H9 (cell line): ENCODE results near the gene TRRAP. TPM values are rescaled to one million over a fixed set of nuclear protein-coding genes. Genes with fewer than 3 reads are reported as not detected.

Experiments
- DNase-seq: peaks from one replicate; pipeline ENCODE4 v3.0.0-alpha.2; 2017
- H2AFZ ChIP-seq: one replicate; pipeline ENCODE4 v1.6.1; 2013; ENCODE audit warnings: mild to moderate bottlenecking, low read length, control low read depth, moderate library complexity
- H2AK5ac ChIP-seq: 2 replicates; pipeline ENCODE4 v1.6.1; 2013; ENCODE audit warnings: low read length, control low read depth, mixed read lengths; ENCODE audit not compliant: insufficient read length
- H2BK120ac ChIP-seq: one replicate; pipeline ENCODE4 v1.6.1; 2013; ENCODE audit warnings: low read depth, mild to moderate bottlenecking, low read length, control low read depth, inconsistent platforms; ENCODE audit not compliant: poor library complexity, severe bottlenecking
- H2BK12ac ChIP-seq: 2 replicates; pipeline ENCODE4 v1.6.1; 2013; ENCODE audit warnings: low read length, control low read depth, mixed read lengths, low read depth; ENCODE audit not compliant: insufficient read length
- H2BK15ac ChIP-seq: 2 replicates; pipeline ENCODE4 v1.6.1; 2013; ENCODE audit warnings: low read depth, low read length, control low read depth
- H2BK20ac ChIP-seq: one replicate; pipeline ENCODE4 v1.6.1; 2013; ENCODE audit warnings: low read depth, mild to moderate bottlenecking, low read length, control low read depth, inconsistent platforms; ENCODE audit not compliant: poor library complexity, severe bottlenecking
- H2BK5ac ChIP-seq: 2 replicates; pipeline ENCODE4 v1.6.1; 2013; ENCODE audit warnings: low read length, control low read depth, mixed read lengths; ENCODE audit not compliant: insufficient read length
- H3K14ac ChIP-seq: 2 replicates; pipeline ENCODE4 v1.6.1; 2013; ENCODE audit warnings: low read length, control low read depth; ENCODE audit not compliant: insufficient read depth
- H3K18ac ChIP-seq: 2 replicates; pipeline ENCODE4 v1.6.1; 2013; ENCODE audit warnings: low read depth, mild to moderate bottlenecking, mixed read lengths, low read length, control low read depth; ENCODE audit not compliant: insufficient read length
- H3K23ac ChIP-seq: 2 replicates; pipeline ENCODE4 v1.6.1; 2013; ENCODE audit warnings: low read length, control low read depth, mixed read lengths, low read depth; ENCODE audit not compliant: insufficient read length
- H3K23me2 ChIP-seq: 2 replicates; pipeline ENCODE4 v1.6.1; 2013; ENCODE audit warnings: low read depth, mild to moderate bottlenecking, mixed read lengths, low read length, control low read depth; ENCODE audit not compliant: insufficient read length, poor library complexity, severe bottlenecking
- H3K27ac ChIP-seq: 2 replicates; pipeline ENCODE4 v1.5.1; 2013; ENCODE audit warnings: low read length, control low read depth, mixed read lengths, low read depth; ENCODE audit not compliant: insufficient read length
- H3K27me3 ChIP-seq: 2 replicates; pipeline ENCODE4 v1.6.1; 2013; ENCODE audit warnings: low read length, control low read depth, inconsistent platforms; ENCODE audit not compliant: insufficient read depth
- H3K4ac ChIP-seq: 2 replicates; pipeline ENCODE4 v1.6.1; 2013; ENCODE audit warnings: low read depth, mild to moderate bottlenecking, control low read depth, inconsistent platforms, low read length, moderate library complexity
- H3K4me1 ChIP-seq: 2 replicates; pipeline ENCODE4 v1.6.1; 2013; ENCODE audit warnings: low read length, control low read depth, inconsistent platforms; ENCODE audit not compliant: insufficient read depth
- H3K4me2 ChIP-seq: 2 replicates; pipeline ENCODE4 v1.6.1; 2013; ENCODE audit warnings: low read length, control low read depth, mixed read lengths; ENCODE audit not compliant: insufficient read length, insufficient read depth
- H3K56ac ChIP-seq: 2 replicates; pipeline ENCODE4 v1.6.1; 2013; ENCODE audit warnings: low read depth, mild to moderate bottlenecking, mixed read lengths, low read length, control low read depth; ENCODE audit not compliant: insufficient read length
- H3K79me1 ChIP-seq: 2 replicates; pipeline ENCODE4 v1.6.1; 2013; ENCODE audit warnings: low read depth, mild to moderate bottlenecking, moderate library complexity, low read length, control low read depth, inconsistent platforms; ENCODE audit not compliant: insufficient read depth, poor library complexity, severe bottlenecking
- H3K79me2 ChIP-seq: 2 replicates; pipeline ENCODE4 v1.6.1; 2013; ENCODE audit warnings: low read length, control low read depth, inconsistent platforms; ENCODE audit not compliant: insufficient read depth
- H3K9ac ChIP-seq: 2 replicates; pipeline ENCODE4 v1.6.1; 2013; ENCODE audit warnings: low read length, control low read depth, mixed read lengths; ENCODE audit not compliant: insufficient read length; ENCODE audit errors: extremely low read depth
- H3K9me3 ChIP-seq: one replicate; pipeline ENCODE4 v1.6.1; 2013; ENCODE audit warnings: low read depth, low read length, inconsistent platforms; ENCODE audit not compliant: control insufficient read depth
- H3T11ph ChIP-seq: one replicate; pipeline ENCODE4 v1.6.1; 2013; ENCODE audit warnings: mild to moderate bottlenecking, low read length, control low read depth, inconsistent platforms
- H4K20me1 ChIP-seq: one replicate; pipeline ENCODE4 v1.6.1; 2013; ENCODE audit not compliant: control insufficient read depth, insufficient read length, insufficient read depth
- H4K5ac ChIP-seq: 2 replicates; pipeline ENCODE4 v1.6.1; 2013; ENCODE audit warnings: low read depth, mild to moderate bottlenecking, mixed read lengths, low read length, control low read depth; ENCODE audit not compliant: insufficient read length
- H4K8ac ChIP-seq: replicated peaks from 2 replicates; pipeline ENCODE4 v1.6.1; 2013; ENCODE audit warnings: low read length, control low read depth, mixed read lengths, low read depth; ENCODE audit not compliant: insufficient read length
- H4K91ac ChIP-seq: 2 replicates; pipeline ENCODE4 v1.6.1; 2013; ENCODE audit warnings: low read depth, mild to moderate bottlenecking, moderate library complexity, mixed read lengths, low read length, control low read depth; ENCODE audit not compliant: insufficient read length
- H3K27ac Mint-ChIP-seq, 3 experiments: 2 replicates in 2 of 3; 3 replicates in 1 of 3; pipeline ENCODE4 v1.8.0; 2020 to 2021; ENCODE audit warnings: mixed read lengths in 3 of 3, mild to moderate bottlenecking in 1 of 3, moderate library complexity in 1 of 3
- H3K27me3 Mint-ChIP-seq: 2 replicates; pipeline ENCODE4 v1.8.0; 2021; ENCODE audit warnings: low read depth, mild to moderate bottlenecking, moderate library complexity, mixed read lengths
- H3K36me3 Mint-ChIP-seq, 3 experiments: 2 replicates in 2 of 3; 3 replicates in 1 of 3; pipeline ENCODE4 v1.8.0; 2020 to 2021; ENCODE audit warnings: low read depth in 3 of 3, mixed read lengths in 3 of 3; ENCODE audit not compliant: insufficient read depth in 1 of 3
- H3K4me1 Mint-ChIP-seq, 2 experiments: 2 replicates each; pipeline ENCODE4 v1.8.0; 2020; ENCODE audit warnings: mixed read lengths in 2 of 2
- H3K4me3 Mint-ChIP-seq, 2 experiments: 2 replicates in 1 of 2; 3 replicates in 1 of 2; pipeline ENCODE4 v1.8.0; 2020 to 2021; ENCODE audit warnings: mild to moderate bottlenecking in 2 of 2, mixed read lengths in 2 of 2, moderate library complexity in 1 of 2
- H3K9me3 Mint-ChIP-seq, 2 experiments: 2 replicates in 1 of 2; 3 replicates in 1 of 2; pipeline ENCODE4 v1.8.0; 2020; ENCODE audit warnings: mild to moderate bottlenecking in 2 of 2, mixed read lengths in 2 of 2, moderate library complexity in 1 of 2
- WGBS: extraction: QIAGEN DNeasy Blood & Tissue Kit; methylation state at CpG from one replicate; pipeline ENCODE4 v1.1.7; 2013; ENCODE audit warnings: missing lambda C conversion rate, low lambda C conversion rate, mixed read lengths; ENCODE audit not compliant: insufficient read length; ENCODE audit errors: extremely low coverage; 5-methylcytosine and 5-hydroxymethylcytosine counted together
- total RNA-seq: library from RNA; stranded (reverse); gene quantifications from 2 replicates; pipeline ENCODE4 v1.2.1, GENCODE V29; 2021
- TF ChIP-seq, protein P1 (sequence below): fragments of 200-600 bp; sonication (generic); conservative IDR thresholded peaks from 3 replicates; pipeline ENCODE4 v1.8.0; 2021; ENCODE audit warnings: antibody characterized with exemption, mild to moderate bottlenecking

Gene TRRAP
- total RNA-seq, 1 experiment from 2014 or later: 58.6 TPM

DNA sequence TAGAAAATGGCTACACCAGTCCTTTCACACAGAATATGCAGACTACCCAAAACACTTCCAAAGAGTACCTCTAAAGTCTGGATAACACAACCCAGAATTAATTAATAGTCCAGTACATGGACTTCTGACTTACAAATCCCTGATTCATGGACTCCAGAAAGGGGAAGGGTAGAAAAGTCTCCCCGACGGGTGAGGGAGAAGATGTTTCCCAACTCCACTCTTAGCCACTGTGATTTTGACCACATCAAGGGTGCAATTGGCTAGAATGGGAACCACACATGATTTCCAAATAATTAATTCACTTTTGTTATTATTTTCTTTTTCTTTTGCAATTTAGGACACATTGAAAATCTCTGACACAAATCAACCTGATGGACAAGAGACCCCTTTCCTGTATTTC lies 9.9 kb upstream of the TRRAP start:
- no peak overlapping the region for H2BK20ac ChIP-seq
- no peak overlapping the region for H4K8ac ChIP-seq
- no peak overlapping the region for H3K4me2 ChIP-seq
- no peak overlapping the region for H2BK120ac ChIP-seq
- no peak overlapping the region for H3T11ph ChIP-seq
- H3K9ac ChIP-seq: no peak overlapping the region
- H3K79me1 ChIP-seq: no peaks in the 10 kb centered on the region
- no peak overlapping the region for H3K56ac ChIP-seq
- no peak overlapping the region for H3K27ac ChIP-seq
- H2AK5ac ChIP-seq: no peak overlapping the region
- no peak overlapping the region for H3K27ac Mint-ChIP-seq
- no peaks in the 10 kb centered on the region for H3K79me2 ChIP-seq
- peaks cover 5 to 19% of the 10 kb centered on the region in 2 experiments for H3K4me1 Mint-ChIP-seq
- H3K23ac ChIP-seq: no peak overlapping the region
- no peak overlapping the region for H3K4ac ChIP-seq
- H3K4me1 ChIP-seq: no peaks in the 10 kb centered on the region; the same call in 1 of the 2 replicates
- peaks cover 53% of the 10 kb centered on the region for H3K27me3 Mint-ChIP-seq
- no peak overlapping the region for H3K18ac ChIP-seq
- TF ChIP-seq, protein P1, sequence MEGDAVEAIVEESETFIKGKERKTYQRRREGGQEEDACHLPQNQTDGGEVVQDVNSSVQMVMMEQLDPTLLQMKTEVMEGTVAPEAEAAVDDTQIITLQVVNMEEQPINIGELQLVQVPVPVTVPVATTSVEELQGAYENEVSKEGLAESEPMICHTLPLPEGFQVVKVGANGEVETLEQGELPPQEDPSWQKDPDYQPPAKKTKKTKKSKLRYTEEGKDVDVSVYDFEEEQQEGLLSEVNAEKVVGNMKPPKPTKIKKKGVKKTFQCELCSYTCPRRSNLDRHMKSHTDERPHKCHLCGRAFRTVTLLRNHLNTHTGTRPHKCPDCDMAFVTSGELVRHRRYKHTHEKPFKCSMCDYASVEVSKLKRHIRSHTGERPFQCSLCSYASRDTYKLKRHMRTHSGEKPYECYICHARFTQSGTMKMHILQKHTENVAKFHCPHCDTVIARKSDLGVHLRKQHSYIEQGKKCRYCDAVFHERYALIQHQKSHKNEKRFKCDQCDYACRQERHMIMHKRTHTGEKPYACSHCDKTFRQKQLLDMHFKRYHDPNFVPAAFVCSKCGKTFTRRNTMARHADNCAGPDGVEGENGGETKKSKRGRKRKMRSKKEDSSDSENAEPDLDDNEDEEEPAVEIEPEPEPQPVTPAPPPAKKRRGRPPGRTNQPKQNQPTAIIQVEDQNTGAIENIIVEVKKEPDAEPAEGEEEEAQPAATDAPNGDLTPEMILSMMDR: no peak
- H3K27me3 ChIP-seq: peaks cover 12% of the 10 kb centered on the region; the same call in 1 of the 2 replicates
- no peak overlapping the region for H4K5ac ChIP-seq
- H3K36me3 Mint-ChIP-seq: no peaks in the 10 kb centered on the region
- no peak overlapping the region for H4K91ac ChIP-seq
- H4K20me1 ChIP-seq: no peaks in the 10 kb centered on the region
- H2BK12ac ChIP-seq: no peak overlapping the region
- no peak overlapping the region; a peak in 1 of 5 replicates for H3K4me3 Mint-ChIP-seq
- no peak overlapping the region for H2BK5ac ChIP-seq
- no peak overlapping the region for H3K14ac ChIP-seq
- no peaks in the 10 kb centered on the region for H3K9me3 ChIP-seq
- no peak overlapping the region for H2AFZ ChIP-seq
- H3K23me2 ChIP-seq: peaks cover 9% of the 10 kb centered on the region
- no peaks in the 10 kb centered on the region for H3K9me3 Mint-ChIP-seq
- DNase-seq: no peak
- WGBS: no CpG with 5 or more reads among the region's 2 CpGs
- no peak overlapping the region for H2BK15ac ChIP-seq
